ENCODE results near the gene ZNF618. TPM values are rescaled to one million over a fixed set of nuclear protein-coding genes. Genes with fewer than 3 reads are reported as not detected.
A peak's percentile ranks its signal among the peaks of the same experiment; 100 is the strongest.

Gene ZNF618
- total RNA-seq, 1 donor from 2014 or later, result 7.4 TPM

- no peaks in the 10 kb centered on the region for H3K9me3 ChIP-seq
- H3K36me3 ChIP-seq, result no peaks in the 10 kb centered on the region
- no peak overlapping the region for H3K27ac ChIP-seq
- TF ChIP-seq CTCF (IDR thresholded peaks at IDR 0.05) (no peak), POLR2AphosphoS5 (IDR thresholded peaks at IDR 0.05; ENCODE audit: insufficient read depth in 1 of 2, low read depth in 1 of 2) (no peak), POLR2A (IDR thresholded peaks at IDR 0.05) (no peak)
- H3K4me3 ChIP-seq, result no peak overlapping the region
- no peak for DNase-seq (ENCODE audit: extremely low spot score in 2 of 2)
- no peaks in the 10 kb centered on the region for H3K27me3 ChIP-seq
- H3K4me1 ChIP-seq, result peaks cover 14% of the 10 kb centered on the region
- intact Hi-C loops (cut with DNase I), result no loop called here
Observed at GRCh38 chr9:113951032-113951372, 74.9 kb downstream of the ZNF618 start.

GRCh38 chr9:113952676-113953075, 76.6 kb downstream of the ZNF618 start:
- Histone ChIP-seq H3K27me3 (no peaks in the 10 kb centered on the region), H3K4me3 (no peak overlapping the region), H3K4me1 (peaks cover 23% of the 10 kb centered on the region), H3K36me3 (no peaks in the 10 kb centered on the region), H3K9me3 (no peaks in the 10 kb centered on the region), H3K27ac (no peak overlapping the region)
- intact Hi-C loops (cut with DNase I), result no loop called here
- TF ChIP-seq POLR2A (IDR thresholded peaks at IDR 0.05), result no peak
- TF ChIP-seq POLR2AphosphoS5 (IDR thresholded peaks at IDR 0.05; ENCODE audit: insufficient read depth in 1 of 2, low read depth in 1 of 2), result no peak
- TF ChIP-seq CTCF (IDR thresholded peaks at IDR 0.05), result no peak
- DNase-seq (ENCODE audit: extremely low spot score in 2 of 2), result no peak

- DNase-seq (ENCODE audit: extremely low spot score in 2 of 2), result no peak
- peaks cover 32% of the 10 kb centered on the region for H3K4me1 ChIP-seq
- intact Hi-C loops (cut with DNase I), result no loop called here
- H3K36me3 ChIP-seq, result no peaks in the 10 kb centered on the region
- no peak overlapping the region for H3K4me3 ChIP-seq
- H3K27me3 ChIP-seq, result no peaks in the 10 kb centered on the region
- no peaks in the 10 kb centered on the region for H3K9me3 ChIP-seq
- no peak overlapping the region for H3K27ac ChIP-seq
- no peak for TF ChIP-seq POLR2AphosphoS5 (IDR thresholded peaks at IDR 0.05; ENCODE audit: insufficient read depth in 1 of 2, low read depth in 1 of 2)
- no peak for TF ChIP-seq CTCF (IDR thresholded peaks at IDR 0.05)
- no peak for TF ChIP-seq POLR2A (IDR thresholded peaks at IDR 0.05)
Observed at GRCh38 chr9:113953531-113953930, 77.4 kb downstream of the ZNF618 start.

GRCh38 chr9:113954591-113954990, 78.5 kb downstream of the ZNF618 start:
- Histone ChIP-seq H3K36me3 (no peaks in the 10 kb centered on the region), H3K9me3 (no peaks in the 10 kb centered on the region), H3K4me1 (peaks cover 33% of the 10 kb centered on the region), H3K27ac (peak overlapping the region; percentile 85), H3K4me3 (no peak overlapping the region), H3K27me3 (no peaks in the 10 kb centered on the region)
- TF ChIP-seq POLR2A (IDR thresholded peaks at IDR 0.05) (no peak), POLR2AphosphoS5 (IDR thresholded peaks at IDR 0.05; ENCODE audit: insufficient read depth in 1 of 2, low read depth in 1 of 2) (no peak), CTCF (IDR thresholded peaks at IDR 0.05) (no peak)
- intact Hi-C loops (cut with DNase I), result no loop called here
- DNase-seq (ENCODE audit: extremely low spot score in 2 of 2), result no peak

- H3K4me3 ChIP-seq, result no peak overlapping the region
- peaks cover 33% of the 10 kb centered on the region for H3K4me1 ChIP-seq
- intact Hi-C loops (cut with DNase I), result no loop called here
- H3K27me3 ChIP-seq, result no peaks in the 10 kb centered on the region
- TF ChIP-seq POLR2A (IDR thresholded peaks at IDR 0.05) (no peak), POLR2AphosphoS5 (IDR thresholded peaks at IDR 0.05; ENCODE audit: insufficient read depth in 1 of 2, low read depth in 1 of 2) (peak in 1 of 2 donors; percentile 57)
- H3K36me3 ChIP-seq, result no peaks in the 10 kb centered on the region
- H3K27ac ChIP-seq, result peak overlapping the region; percentile 85
- H3K9me3 ChIP-seq, result no peaks in the 10 kb centered on the region
- no peak for DNase-seq (ENCODE audit: extremely low spot score in 2 of 2)
Observed at GRCh38 chr9:113955076-113955752, 79.1 kb downstream of the ZNF618 start.

All from vagina (tissue), 2 donors.